Measurements from ENCODE around the gene PGBD5. TPM values are rescaled to one million over a fixed set of nuclear protein-coding genes. Genes with fewer than 3 reads are reported as not detected.

PGBD5 gene
- polyA plus RNA-seq, 1 donor (not counting 4 experiments of a cell fraction or from before 2014, with no cell fraction given): 0.28 TPM

- Histone ChIP-seq H3K27ac (ENCODE audit: control insufficient read depth, insufficient read depth, low read length) (no peak overlapping the region), H3K9ac (ENCODE audit: control insufficient read depth, extremely low read depth, insufficient read depth, low read length) (no peak overlapping the region), H3K4me1 (ENCODE audit: control insufficient read depth, extremely low read depth, insufficient read depth, low read length) (no peaks in the 10 kb centered on the region), H3K4me2 (ENCODE audit: control insufficient read depth, extremely low read depth, insufficient read depth, low read depth, low read length) (no peak overlapping the region), H3K9me1 (ENCODE audit: control insufficient read depth, extremely low read depth, insufficient read depth, low read length) (no peaks in the 10 kb centered on the region), H3K27me3 (ENCODE audit: control insufficient read depth, extremely low read depth, insufficient read depth, low read length) (no peaks in the 10 kb centered on the region), H3K9me3 (ENCODE audit: control insufficient read depth, low read depth, low read length) (no peaks in the 10 kb centered on the region), H2AFZ (ENCODE audit: control insufficient read depth, low read length) (no peak overlapping the region), H3K79me2 (ENCODE audit: control insufficient read depth, insufficient read depth, low read length) (no peaks in the 10 kb centered on the region), H3K36me3 (ENCODE audit: control insufficient read depth in 2 of 2, extremely low read depth in 1 of 2, insufficient read depth in 2 of 2, low read length in 2 of 2) (peaks cover 17 to 34% of the 10 kb centered on the region in 2 experiments), H3K4me3 (ENCODE audit: control insufficient read depth in 2 of 3, extremely low read depth in 1 of 3, insufficient read depth in 2 of 3, low read depth in 1 of 3, low read length in 3 of 3) (no peak overlapping the region), H4K20me1 (ENCODE audit: control insufficient read depth, extremely low read depth, insufficient read depth, low read length) (peaks cover 2% of the 10 kb centered on the region)
- FAIRE-seq: no peak
- dilution Hi-C loops (cut with MboI; ENCODE audit: extremely low pct_ligation_motif_present, low sequenced_read_pairs): no loop called here
- no peak for DNase-seq (ENCODE audit: low read depth, low spot score)
- TF ChIP-seq CTCF (optimal IDR thresholded peaks at IDR 0.05 in 1 of 3, IDR thresholded peaks at IDR 0.05 in 1 of 3, conservative IDR thresholded peaks at IDR 0.05 in 1 of 3; ENCODE audit: extremely low read depth in 1 of 3, insufficient read depth in 2 of 3, low read length in 3 of 3): no peak
- no peak for TF ChIP-seq EZH2 (IDR thresholded peaks at IDR 0.05; ENCODE audit: low read length)
These were observed 147.1 kb downstream of the PGBD5 start for GRCh38 chr1:230278871-230279582.

- Histone ChIP-seq H3K27me3 (ENCODE audit: control insufficient read depth, extremely low read depth, insufficient read depth, low read length) (no peaks in the 10 kb centered on the region), H3K79me2 (ENCODE audit: control insufficient read depth, insufficient read depth, low read length) (no peaks in the 10 kb centered on the region), H4K20me1 (ENCODE audit: control insufficient read depth, extremely low read depth, insufficient read depth, low read length) (peaks cover 2% of the 10 kb centered on the region), H3K4me1 (ENCODE audit: control insufficient read depth, extremely low read depth, insufficient read depth, low read length) (no peaks in the 10 kb centered on the region), H3K4me2 (ENCODE audit: control insufficient read depth, extremely low read depth, insufficient read depth, low read depth, low read length) (no peak overlapping the region), H3K36me3 (ENCODE audit: control insufficient read depth in 2 of 2, extremely low read depth in 1 of 2, insufficient read depth in 2 of 2, low read length in 2 of 2) (peaks cover 17 to 35% of the 10 kb centered on the region in 2 experiments), H3K9me3 (ENCODE audit: control insufficient read depth, low read depth, low read length) (no peaks in the 10 kb centered on the region), H3K9me1 (ENCODE audit: control insufficient read depth, extremely low read depth, insufficient read depth, low read length) (no peaks in the 10 kb centered on the region), H3K4me3 (ENCODE audit: control insufficient read depth in 2 of 3, extremely low read depth in 1 of 3, insufficient read depth in 2 of 3, low read depth in 1 of 3, low read length in 3 of 3) (no peak overlapping the region), H3K27ac (ENCODE audit: control insufficient read depth, insufficient read depth, low read length) (no peak overlapping the region), H2AFZ (ENCODE audit: control insufficient read depth, low read length) (no peak overlapping the region), H3K9ac (ENCODE audit: control insufficient read depth, extremely low read depth, insufficient read depth, low read length) (no peak overlapping the region)
- DNase-seq (ENCODE audit: low read depth, low spot score): no peak
- TF ChIP-seq EZH2 (IDR thresholded peaks at IDR 0.05; ENCODE audit: low read length) (no peak), CTCF (optimal IDR thresholded peaks at IDR 0.05 in 1 of 3, IDR thresholded peaks at IDR 0.05 in 1 of 3, conservative IDR thresholded peaks at IDR 0.05 in 1 of 3; ENCODE audit: extremely low read depth in 1 of 3, insufficient read depth in 2 of 3, low read length in 3 of 3) (no peak)
- FAIRE-seq: no peak
- dilution Hi-C loops (cut with MboI; ENCODE audit: extremely low pct_ligation_motif_present, low sequenced_read_pairs): no loop called here
These were observed 147.8 kb downstream of the PGBD5 start for GRCh38 chr1:230278376-230278775.

Data from keratinocyte (primary cell).